HG03108 (cell line): ENCODE measurements around the gene EFNA5.

Experiments used
- ATAC-seq: cut with Tn5 transposase; IDR thresholded peaks from one replicate; pipeline ENCODE4 v1.9.1; 2021; ENCODE audit warnings: moderate library complexity; ENCODE audit not compliant: unreplicated experiment

EFNA5 gene

DNA sequence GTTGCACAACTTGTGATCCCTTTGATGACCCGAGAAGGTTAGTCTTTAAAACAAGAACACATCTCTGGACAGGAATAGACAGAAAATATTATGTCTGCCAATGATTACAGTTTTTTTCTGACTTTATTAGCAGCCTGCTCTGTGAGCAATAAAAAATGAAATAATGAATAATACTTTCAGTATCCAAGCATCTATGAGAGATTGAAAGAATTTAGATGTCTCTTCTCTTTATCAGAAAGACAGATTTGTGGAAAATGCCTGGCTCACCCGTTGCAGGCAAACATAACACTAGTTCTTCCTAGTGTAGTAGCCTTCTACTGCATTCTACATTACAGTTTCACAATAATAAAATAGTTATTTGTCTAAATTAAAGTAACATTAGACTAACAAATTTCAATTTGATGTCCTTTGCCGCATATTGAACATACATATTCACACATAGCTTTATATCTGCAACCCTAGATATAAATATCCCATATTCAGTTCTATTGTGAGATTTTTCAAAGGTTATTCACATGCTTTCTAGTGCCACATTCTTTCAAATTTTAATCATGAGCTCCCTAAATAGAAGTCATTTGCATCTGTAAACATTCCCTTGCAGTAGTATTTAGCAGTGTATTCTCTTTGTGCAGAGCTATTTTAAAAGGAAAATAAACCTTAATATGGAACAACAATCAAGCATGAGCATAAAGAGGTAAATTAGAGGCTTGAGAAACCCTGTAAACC lies 267.3 kb downstream of the EFNA5 start:
- ATAC-seq: no peak

DNA sequence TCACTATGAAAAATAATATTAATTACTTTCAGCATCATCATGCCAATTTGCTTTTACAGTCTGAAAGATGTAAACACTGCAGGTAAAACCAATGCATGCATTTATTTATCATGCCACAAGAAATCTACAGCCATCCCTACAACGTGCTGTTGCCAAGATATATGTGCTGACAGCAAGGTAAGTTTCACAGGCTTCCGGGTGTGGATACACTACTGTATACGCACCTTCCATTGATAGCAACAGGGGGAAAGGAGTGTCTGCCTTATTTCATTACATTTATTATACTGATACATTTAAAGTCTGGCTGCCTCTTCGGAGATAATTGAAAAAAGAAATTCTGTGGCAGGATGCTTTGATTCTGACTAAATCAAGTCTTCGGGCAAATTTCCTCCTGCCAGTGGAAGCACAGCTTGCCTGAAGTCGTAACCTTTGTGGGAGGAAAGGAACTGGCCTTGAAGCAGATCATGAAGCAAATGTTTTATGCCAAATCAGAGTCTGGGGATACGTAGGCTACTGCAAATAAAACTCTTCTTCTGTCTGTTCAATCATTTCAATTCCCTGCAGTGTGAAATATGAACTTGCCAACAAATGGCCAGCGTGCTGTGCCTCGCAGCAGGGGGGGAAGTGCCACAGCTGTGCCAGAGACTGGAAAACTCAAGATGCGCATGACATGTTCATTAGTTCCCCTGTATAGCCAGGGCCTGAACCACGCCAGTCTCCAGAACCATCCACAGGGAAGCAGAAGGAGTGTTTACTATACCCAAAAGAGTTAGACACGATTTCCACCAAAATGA lies 268.1 kb downstream of the EFNA5 start:
- ATAC-seq: no peak

DNA sequence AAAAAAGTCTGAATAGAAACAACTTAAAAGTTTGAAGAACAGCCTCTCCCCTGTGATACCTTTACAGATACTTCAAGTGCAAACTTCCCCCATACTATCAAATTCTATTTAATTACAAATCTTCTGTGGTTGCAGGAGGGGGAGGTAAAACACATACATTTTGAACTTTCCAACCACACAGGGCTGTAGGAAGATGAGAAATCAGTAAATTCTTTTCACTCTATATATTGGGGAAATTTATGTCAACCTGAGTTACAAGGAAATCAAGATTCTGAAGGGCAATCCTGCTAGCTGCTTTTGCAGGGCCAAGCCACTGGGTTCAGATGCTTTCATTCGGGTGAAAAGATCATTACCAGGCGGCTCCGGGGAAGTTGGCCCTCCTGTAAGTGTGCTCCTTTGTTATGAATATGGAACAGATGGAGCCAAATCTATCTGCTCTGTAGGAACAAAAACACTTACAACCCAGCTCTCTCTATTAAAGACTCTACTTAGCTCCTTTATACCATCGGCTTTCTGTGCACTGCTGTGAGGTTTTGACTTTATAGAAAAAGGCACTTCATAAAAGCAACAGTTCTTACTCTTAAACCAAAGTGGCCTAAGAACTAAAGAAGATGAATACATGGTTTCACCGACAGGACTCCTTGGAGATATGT lies 269.1 kb downstream of the EFNA5 start:
- ATAC-seq: no peak

GRCh38 chr5:107400328-107400727 lies 270.4 kb downstream of the EFNA5 start:
- ATAC-seq: no peak

DNA sequence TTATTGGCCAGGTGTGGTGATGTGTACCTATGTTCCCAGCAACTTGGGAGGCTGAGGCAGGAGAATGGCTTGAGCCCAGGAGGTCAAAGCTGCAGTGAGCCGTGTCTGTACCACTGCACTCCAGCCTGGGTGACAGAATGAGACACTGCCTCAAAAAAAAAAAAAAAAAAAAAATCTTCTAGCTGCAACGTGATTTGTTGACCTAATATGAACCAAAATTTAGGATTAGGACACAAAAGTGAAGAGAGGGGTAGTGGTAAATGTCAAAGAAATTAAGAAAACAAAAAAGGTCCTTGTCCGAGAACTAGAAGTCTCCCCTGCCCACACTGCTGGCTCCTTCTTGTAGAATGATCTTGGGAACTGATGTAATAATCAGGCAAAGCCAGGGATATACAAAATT lies 272.0 kb downstream of the EFNA5 start:
- ATAC-seq: no peak

DNA sequence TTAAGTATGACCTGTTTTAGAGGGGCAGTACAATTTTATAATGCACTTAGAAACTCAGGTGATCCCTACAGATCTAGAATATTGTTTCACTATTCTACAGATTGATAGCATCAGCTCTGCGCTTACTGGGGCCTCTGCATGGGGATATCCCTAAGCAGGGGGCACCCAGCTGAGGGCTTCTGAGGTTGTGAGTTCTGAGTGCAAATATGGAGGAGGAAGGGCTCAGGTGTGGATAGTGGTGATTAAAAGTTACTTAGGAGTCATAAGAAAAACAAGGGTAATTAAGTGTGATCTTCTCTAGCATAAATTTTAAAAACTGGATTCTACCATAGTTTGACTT lies 274.4 kb downstream of the EFNA5 start:
- ATAC-seq: peak; percentile 31

DNA sequence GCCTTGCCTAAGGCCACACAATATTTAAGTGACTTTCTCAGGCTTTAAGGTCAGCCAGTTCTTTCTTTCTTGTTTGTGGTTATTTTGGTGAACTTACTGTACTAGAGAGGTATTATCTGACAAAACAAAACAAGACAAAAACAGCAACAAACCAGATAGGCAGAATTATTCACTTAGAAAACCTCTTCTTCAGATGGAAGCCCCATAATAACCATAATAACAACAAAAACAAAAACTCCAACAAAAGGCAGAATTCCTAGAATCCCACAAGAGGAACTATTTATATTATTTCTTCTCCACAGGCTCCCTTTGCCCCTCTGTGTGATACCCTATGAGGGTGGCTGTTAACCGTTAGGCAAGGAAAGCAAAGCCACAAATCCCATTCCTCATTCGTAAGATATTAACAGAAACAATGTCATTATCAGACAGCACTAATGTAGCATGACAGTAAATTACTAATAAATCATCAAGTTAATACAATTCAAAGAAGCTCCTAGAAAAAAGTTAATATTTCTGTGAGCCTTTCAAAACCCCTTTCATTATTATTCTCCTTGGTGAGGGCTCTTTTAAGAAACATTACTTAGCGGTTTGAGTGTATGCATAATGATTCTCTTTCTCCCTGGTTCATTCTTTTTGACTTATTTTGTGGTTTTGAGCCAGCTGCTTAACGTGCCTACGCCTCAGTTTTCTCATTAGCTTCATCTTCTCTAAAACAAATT lies 274.9 kb downstream of the EFNA5 start:
- peak; percentile 76 for ATAC-seq

DNA sequence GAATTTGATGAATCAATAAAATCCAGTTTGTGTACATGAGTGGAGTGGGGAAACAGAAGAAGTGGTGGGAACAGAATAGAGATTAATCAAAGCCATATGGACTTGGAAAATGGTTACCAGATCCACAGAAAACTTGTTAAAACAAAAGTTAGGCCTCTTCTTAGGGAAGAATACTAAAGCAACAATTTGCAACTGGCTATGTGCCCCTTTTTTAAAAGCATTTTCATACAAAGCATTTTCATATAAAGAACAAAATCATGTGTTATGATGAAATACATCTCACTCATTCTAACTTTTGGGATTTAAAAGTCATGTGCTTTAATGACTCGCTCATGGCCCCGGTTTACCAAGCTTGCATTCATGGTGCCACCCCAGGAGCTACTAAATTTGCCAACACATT lies 276.9 kb downstream of the EFNA5 start:
- no peak for ATAC-seq

- no peak for ATAC-seq
Observed at GRCh38 chr5:107391787-107392186, 278.9 kb downstream of the EFNA5 start.

DNA sequence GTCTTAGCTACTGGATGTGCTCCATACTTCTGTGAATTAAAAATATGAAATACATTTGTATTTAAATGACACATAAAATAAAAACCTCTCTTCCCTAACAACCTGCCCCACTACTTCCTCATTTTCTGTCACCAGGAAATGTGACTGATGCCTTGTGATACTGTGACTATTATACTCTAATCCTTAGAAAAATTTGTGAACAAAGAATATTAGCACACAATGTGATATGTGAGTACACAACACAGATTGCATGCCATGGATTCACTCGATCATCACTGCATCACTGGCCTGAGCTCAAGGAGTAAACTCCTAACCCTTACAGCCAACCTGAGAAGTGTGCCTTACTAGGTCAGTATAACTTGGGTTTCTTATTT lies 281.0 kb downstream of the EFNA5 start:
- ATAC-seq: no peak

DNA sequence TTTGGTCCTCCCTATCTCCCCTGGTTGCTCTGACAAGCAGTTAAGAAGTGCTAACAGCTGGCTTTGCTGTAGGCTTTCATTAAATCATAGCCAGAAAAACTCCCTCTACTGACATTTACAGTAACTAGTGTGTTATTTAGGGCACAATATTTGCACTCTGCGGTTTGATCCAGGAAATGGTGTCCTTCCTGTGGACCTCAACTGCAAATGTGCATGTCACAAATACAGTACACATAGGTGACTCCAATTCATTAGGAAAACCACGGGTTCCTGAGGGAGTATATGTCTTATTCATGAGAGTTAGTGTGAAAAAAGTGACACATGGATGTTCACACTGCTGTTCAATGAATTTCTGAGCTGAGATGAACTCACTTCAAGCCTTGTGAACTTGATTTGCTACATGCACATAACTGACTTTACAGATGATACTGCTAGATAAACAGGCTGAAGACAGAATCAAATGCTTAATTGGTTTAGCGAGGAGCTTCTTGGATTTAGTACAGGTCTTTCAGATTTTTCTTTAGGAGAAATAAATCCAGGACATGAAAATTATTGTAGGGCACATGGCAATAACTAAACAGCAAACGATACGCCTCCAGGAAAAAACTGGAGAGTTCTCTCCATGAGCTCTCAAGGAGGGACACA lies 281.5 kb downstream of the EFNA5 start:
- peak; percentile 93 for ATAC-seq

DNA sequence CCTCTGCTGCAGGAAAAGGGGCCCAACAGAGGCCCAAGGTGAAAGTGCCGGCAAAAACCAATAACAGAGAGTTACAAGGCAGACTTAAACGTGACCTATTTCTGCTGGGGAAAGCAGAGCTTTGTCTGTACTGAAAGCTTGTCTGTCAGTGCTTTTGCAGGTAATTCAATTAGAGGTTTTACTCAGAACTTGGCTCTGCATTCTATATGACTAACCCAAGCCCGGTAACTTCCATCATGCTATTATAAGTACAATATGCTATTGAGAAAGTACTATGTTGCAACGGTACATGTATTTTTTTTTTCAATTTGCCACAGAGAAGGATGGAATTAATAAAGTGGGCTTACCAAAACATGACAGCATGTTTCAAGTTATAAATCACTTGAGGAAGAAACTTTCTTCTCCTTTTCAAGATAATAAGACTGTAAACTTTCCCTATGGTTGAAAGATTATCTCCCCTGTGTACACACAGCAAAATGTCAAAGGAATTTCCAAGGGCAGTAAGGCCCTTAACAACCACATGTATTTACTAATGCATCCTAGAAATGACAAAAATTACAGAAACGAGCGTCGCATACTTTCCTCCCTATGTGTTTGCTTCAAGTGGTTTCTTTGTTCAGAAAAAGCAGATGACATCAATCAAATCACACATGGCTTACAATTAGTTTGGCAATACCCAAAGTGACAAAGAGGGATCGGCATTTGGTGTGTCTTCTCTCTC lies 282.4 kb downstream of the EFNA5 start:
- ATAC-seq: no peak

GRCh38 chr5:107387526-107388140 lies 283.1 kb downstream of the EFNA5 start:
- ATAC-seq: no peak

DNA sequence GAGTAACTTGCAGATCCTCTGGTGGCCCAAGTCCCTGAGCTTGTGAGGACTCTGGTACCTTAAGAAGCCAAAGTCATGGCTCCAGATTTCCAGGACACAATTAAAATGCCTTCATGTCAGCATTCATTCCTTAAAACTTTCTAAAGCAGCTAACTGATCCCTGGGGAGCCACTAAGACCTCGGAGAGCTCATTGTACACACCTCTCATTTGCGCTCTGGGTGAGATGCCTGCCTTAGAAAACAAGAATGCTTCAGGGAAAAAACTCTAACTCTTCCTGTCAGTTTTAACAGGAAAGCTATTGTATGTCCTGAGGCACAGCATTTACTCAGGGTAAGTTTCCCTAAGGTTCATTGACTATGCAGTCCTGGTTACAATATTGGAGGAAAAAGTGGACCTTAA lies 285.0 kb downstream of the EFNA5 start:
- ATAC-seq: no peak

DNA sequence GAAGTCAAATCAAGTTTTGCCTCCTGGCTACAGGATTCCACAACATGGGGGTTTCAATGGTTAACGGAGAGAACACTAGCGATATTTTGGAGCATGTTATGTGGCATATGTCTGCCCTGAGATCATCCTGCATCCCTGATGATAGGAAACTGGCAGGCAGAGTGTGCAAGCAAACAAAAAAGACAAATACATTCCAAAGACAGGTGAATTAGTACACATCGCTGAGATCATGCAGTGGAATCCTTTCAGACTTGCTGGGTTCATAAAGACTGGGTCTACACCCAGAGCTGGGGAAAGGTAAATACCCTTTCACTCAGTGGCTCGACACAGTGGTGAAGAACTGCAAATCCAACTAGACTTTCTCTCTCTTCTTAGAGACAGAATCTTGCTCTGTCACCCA lies 286.5 kb downstream of the EFNA5 start:
- no peak for ATAC-seq

GRCh38 chr5:107383414-107383813 lies 287.3 kb downstream of the EFNA5 start:
- no peak for ATAC-seq

- ATAC-seq: no peak
Observed at GRCh38 chr5:107381189-107381856, 289.4 kb downstream of the EFNA5 start.

DNA sequence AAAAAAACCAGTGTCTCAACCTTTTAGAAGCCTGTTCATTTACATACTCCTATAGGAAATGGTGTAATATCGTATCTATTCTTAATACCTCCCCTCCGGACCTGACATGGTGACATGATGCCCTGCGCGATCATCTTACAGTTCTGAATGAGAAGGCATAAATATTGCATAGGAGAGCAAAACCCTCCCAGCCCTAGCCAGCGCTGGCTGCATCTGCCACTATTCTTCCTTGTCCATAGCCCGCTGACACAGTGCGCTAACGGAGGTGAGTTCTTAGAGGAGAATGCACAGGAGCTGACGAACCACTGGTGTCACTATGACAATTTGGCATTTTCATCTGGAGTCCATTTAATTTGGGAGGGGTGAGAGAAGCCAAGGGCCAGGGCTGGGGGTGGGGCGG lies 290.1 kb downstream of the EFNA5 start:
- no peak for ATAC-seq

- no peak for ATAC-seq
Observed at GRCh38 chr5:107378218-107378899, 292.4 kb downstream of the EFNA5 start.
